Osteocyte (in vitro differentiated cells): Measurements from ENCODE around the gene SLC34A1. TPM values are rescaled to one million over a fixed set of nuclear protein-coding genes. Genes with fewer than 3 reads are reported as not detected.

Experiments used
- DNase-seq: peaks from one replicate; pipeline ENCODE4 v3.0.0; 2021; ENCODE audit warnings: mixed read lengths; ENCODE audit not compliant: unreplicated experiment; ENCODE audit errors: extremely low spot score
- H3K27ac Mint-ChIP-seq: one replicate; pipeline ENCODE4 v1.8.0; 2021; ENCODE audit warnings: mild to moderate bottlenecking, mixed read lengths; ENCODE audit not compliant: unreplicated experiment
- H3K27me3 Mint-ChIP-seq: one replicate; pipeline ENCODE4 v1.8.0; 2021; ENCODE audit warnings: mixed read lengths; ENCODE audit not compliant: unreplicated experiment
- H3K36me3 Mint-ChIP-seq: one replicate; pipeline ENCODE4 v1.8.0; 2021; ENCODE audit warnings: mixed read lengths; ENCODE audit not compliant: unreplicated experiment
- H3K4me1 Mint-ChIP-seq: one replicate; pipeline ENCODE4 v1.8.0; 2021; ENCODE audit warnings: mixed read lengths; ENCODE audit not compliant: unreplicated experiment
- H3K4me3 Mint-ChIP-seq: one replicate; pipeline ENCODE4 v1.8.0; 2021; ENCODE audit warnings: mild to moderate bottlenecking, moderate library complexity, mixed read lengths; ENCODE audit not compliant: unreplicated experiment
- H3K9me3 Mint-ChIP-seq: one replicate; pipeline ENCODE4 v1.8.0; 2021; ENCODE audit warnings: mixed read lengths; ENCODE audit not compliant: unreplicated experiment
- total RNA-seq: library from RNA; stranded (reverse); gene quantifications from 2 replicates; pipeline ENCODE4 v1.2.1, GENCODE V29; 2021
- TF ChIP-seq, protein P1 (sequence below): fragments of 200-600 bp; sonication (generic); IDR thresholded peaks from 2 replicates; pipeline ENCODE4 v1.5.0; 2021; ENCODE audit warnings: antibody characterized with exemption, mild to moderate bottlenecking, moderate library complexity

Gene SLC34A1
- total RNA-seq, 1 donor from 2014 or later = not detected

DNA sequence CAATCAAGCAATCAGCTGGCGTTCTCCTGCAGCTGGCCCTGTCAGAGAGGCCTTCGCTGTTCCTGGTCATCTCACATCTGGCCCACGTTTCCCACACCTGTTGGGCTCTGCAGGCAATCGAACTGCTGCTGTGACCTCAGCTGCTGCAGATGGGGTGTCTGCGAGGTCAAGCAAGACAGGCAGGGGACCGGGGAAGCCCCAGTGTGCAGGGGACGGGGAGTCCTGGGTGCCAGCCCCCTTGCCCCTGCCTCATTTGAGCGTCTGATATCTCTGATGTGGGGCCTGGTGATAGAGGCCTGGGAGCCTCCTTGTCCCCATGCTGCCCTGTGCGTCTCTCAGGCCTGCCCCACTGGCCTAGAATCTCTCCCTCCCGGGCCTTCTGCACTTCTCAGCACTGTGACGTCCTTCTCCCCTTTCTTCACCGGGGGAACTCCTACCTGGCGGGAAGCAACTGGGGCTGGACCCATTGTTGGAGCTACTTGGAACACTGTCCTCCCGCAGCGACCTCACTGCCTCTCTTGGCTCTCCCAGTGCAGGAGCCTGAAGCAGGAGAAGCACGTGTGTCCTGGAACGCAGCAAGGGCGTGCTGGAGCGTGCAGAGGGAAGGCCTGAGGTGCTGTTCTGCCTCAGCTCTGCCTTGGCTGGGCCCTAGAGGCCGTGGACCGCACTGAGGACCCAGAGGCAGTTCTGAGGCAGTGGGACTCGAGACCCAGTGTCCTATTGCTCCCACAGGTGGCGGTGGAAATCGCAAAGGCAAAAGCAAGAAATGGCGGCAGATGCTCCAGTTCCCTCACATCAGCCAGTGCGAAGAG is 46.1 kb downstream of the SLC34A1 start:
- TF ChIP-seq, protein P1, sequence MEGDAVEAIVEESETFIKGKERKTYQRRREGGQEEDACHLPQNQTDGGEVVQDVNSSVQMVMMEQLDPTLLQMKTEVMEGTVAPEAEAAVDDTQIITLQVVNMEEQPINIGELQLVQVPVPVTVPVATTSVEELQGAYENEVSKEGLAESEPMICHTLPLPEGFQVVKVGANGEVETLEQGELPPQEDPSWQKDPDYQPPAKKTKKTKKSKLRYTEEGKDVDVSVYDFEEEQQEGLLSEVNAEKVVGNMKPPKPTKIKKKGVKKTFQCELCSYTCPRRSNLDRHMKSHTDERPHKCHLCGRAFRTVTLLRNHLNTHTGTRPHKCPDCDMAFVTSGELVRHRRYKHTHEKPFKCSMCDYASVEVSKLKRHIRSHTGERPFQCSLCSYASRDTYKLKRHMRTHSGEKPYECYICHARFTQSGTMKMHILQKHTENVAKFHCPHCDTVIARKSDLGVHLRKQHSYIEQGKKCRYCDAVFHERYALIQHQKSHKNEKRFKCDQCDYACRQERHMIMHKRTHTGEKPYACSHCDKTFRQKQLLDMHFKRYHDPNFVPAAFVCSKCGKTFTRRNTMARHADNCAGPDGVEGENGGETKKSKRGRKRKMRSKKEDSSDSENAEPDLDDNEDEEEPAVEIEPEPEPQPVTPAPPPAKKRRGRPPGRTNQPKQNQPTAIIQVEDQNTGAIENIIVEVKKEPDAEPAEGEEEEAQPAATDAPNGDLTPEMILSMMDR = no peak
- Mint-ChIP-seq H3K27ac (no peak overlapping the region), H3K36me3 (peaks cover 15% of the 10 kb centered on the region), H3K27me3 (no peaks in the 10 kb centered on the region), H3K9me3 (no peaks in the 10 kb centered on the region), H3K4me3 (no peak overlapping the region), H3K4me1 (peaks cover 22% of the 10 kb centered on the region)
- no peak for DNase-seq

DNA sequence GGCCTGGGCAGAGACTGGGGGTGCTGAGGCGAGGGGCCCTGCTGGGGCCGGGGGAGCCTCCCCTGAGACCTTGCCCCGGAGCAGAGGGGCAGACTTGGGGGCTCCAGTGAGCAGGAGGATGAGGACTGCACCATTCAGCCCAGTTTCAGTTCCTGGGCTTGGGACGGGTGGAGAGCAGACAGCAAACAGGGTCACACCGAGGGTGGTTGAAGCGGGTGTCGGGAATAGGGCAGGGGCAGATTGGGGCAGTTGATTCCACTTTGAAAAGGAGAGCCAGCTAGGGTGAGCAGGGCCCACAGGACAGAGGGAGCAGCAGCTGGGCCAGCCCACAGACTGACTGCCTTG is 46.7 kb downstream of the SLC34A1 start:
- Mint-ChIP-seq H3K4me3 (no peak overlapping the region), H3K4me1 (peaks cover 17% of the 10 kb centered on the region), H3K36me3 (peaks cover 15% of the 10 kb centered on the region), H3K27me3 (no peaks in the 10 kb centered on the region), H3K9me3 (no peaks in the 10 kb centered on the region), H3K27ac (no peak overlapping the region)
- no peak for DNase-seq
- TF ChIP-seq, protein P1 = no peak

DNA sequence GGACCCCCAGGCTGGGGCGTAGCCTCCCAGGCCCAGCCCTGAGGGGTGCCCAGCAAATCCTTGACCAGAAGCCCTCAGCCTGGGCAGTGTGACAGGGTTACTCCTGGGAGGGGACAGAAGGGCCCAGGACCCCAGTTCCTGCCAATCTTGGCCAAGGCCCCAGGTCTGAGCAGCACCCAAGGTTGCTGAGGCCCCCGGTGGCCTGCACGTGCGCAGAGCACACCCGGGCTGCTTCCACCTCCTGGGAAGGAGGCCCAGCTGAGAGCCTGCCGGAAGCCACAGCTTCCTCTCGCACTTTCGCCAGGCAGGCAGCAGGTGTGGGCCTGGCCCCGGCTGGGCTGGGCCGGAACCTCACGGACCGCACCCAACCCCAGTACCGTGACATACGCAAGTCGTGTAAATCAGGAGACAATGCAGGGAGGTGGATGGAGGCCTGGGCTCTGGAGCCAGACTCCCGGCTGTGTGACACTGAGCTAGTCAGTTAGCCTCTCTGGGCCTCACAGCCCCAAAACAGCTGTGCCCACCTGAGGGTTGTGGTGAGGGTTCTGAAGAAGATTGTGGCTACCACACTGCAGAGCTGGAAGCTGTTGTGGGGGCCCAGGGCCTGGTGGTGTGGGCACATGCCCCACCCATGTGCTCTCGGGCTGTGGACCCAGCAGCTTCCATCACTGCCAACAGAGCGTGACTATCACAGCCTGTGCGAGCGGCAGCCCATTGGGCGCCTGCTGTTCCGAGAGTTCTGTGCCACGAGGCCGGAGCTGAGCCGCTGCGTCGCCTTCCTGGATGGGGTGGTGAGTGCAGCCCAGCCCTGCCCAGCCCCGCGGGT is 47.3 kb downstream of the SLC34A1 start:
- no peak overlapping the region for H3K27ac Mint-ChIP-seq
- no peaks in the 10 kb centered on the region for H3K27me3 Mint-ChIP-seq
- no peak overlapping the region for H3K4me3 Mint-ChIP-seq
- no peak for DNase-seq
- TF ChIP-seq, protein P1 = no peak
- H3K9me3 Mint-ChIP-seq = no peaks in the 10 kb centered on the region
- H3K4me1 Mint-ChIP-seq = peaks cover 15% of the 10 kb centered on the region
- peaks cover 15% of the 10 kb centered on the region for H3K36me3 Mint-ChIP-seq

DNA sequence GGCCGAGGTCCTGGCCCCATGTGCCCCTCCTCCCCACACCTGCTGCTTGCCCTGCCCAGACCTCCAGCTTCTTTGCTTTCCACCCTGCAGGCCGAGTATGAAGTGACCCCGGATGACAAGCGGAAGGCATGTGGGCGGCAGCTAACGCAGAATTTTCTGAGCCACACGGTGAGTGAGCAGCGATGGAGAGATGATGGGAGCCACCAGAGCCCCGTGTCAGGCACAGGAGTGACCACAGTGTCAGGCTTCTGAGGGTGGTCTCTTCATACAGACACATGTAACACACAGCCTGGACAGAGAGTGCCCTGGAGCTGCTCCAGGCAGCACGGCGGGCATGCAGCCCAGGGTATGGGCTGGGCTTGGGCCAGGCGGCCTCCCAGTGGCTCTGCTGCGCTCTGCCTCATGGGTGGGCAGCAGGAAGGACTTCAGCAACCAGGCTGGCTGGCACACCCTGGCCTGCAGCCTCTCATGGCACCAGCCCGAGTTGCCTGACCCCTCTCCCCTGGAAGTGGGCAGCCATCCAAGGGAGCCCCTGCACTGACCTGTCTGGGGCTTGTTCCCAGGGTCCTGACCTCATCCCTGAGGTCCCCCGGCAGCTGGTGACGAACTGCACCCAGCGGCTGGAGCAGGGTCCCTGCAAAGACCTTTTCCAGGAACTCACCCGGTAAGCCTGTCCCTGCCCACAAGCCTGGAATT is 48.1 kb downstream of the SLC34A1 start:
- no peak overlapping the region for H3K27ac Mint-ChIP-seq
- H3K27me3 Mint-ChIP-seq = no peaks in the 10 kb centered on the region
- DNase-seq = no peak
- H3K9me3 Mint-ChIP-seq = no peaks in the 10 kb centered on the region
- TF ChIP-seq, protein P1 = no peak
- no peak overlapping the region for H3K4me3 Mint-ChIP-seq
- peaks cover 13% of the 10 kb centered on the region for H3K4me1 Mint-ChIP-seq
- peaks cover 17% of the 10 kb centered on the region for H3K36me3 Mint-ChIP-seq
